Gastrocnemius medialis (tissue), 4 donors: ENCODE results near the gene FGF14. TPM values are rescaled to one million over a fixed set of nuclear protein-coding genes. Genes with fewer than 3 reads are reported as not detected.
"Not testable (repeated sequence)": the region's sequence is repeated elsewhere in the genome, so short reads cannot be mapped to it uniquely, and the experiment has no call there.

Experiments used
- ATAC-seq, 2 donors: fragments of 150-250 bp; one replicate each; pipeline ENCODE4 v1.9.1; 2016
- DNase-seq, 2 donors: peaks; one replicate each; pipeline ENCODE4 v3.0.0-alpha.2; 2019
- H3K27ac ChIP-seq, 4 donors: fragments of 200-600 bp; sonication (generic); 1 replicate in 1 of 4; 2 replicates in 3 of 4; pipeline ENCODE4 v1.5.1; 2016 to 2018; ENCODE audit warnings: mild to moderate bottlenecking in 2 of 4, moderate library complexity in 1 of 4
- H3K27me3 ChIP-seq, 3 donors: fragments of 200-600 bp; sonication (generic) in 2 of 3; 1 replicate in 1 of 3; 2 replicates in 2 of 3; pipeline versions ENCODE4 v1.5.1 to v1.6.0; 2016 to 2019; ENCODE audit warnings: mild to moderate bottlenecking in 1 of 3, moderate library complexity in 1 of 3
- H3K36me3 ChIP-seq, 2 donors: fragments of 200-600 bp; sonication (generic) in 1 of 2; one replicate each; pipeline ENCODE4 v1.5.1; 2017 to 2018
- H3K4me1 ChIP-seq, 2 donors: fragments of 200-600 bp; sonication (generic) in 1 of 2; one replicate each; pipeline ENCODE4 v1.5.1; 2016 to 2017; ENCODE audit warnings: mild to moderate bottlenecking in 2 of 2
- H3K4me3 ChIP-seq, 4 donors: fragments of 200-600 bp; sonication (generic) in 3 of 4; 1 replicate in 1 of 4; 2 replicates in 3 of 4; pipeline ENCODE4 v1.5.1; 2016 to 2019; ENCODE audit warnings: mild to moderate bottlenecking in 2 of 4
- H3K9me3 ChIP-seq, 3 donors: fragments of 200-600 bp; sonication (generic) in 2 of 3; 1 replicate in 1 of 3; 2 replicates in 2 of 3; pipeline ENCODE4 v1.5.1; 2016 to 2019
- CTCF ChIP-seq, 5 experiments: fragments of 450-650 bp in 3 of 5; fragments of 200-600 bp in 2 of 5; sonication (generic) in 2 of 5; IDR thresholded peaks in 4 of 5; conservative IDR thresholded peaks in 1 of 5; 1 replicate in 4 of 5; 2 replicates in 1 of 5; pipeline ENCODE4 v1.5.1; 2016 to 2019; ENCODE audit warnings: antibody characterized with exemption in 5 of 5, mild to moderate bottlenecking in 3 of 5, moderate library complexity in 3 of 5
- POLR2A ChIP-seq, 2 donors: fragments of 450-650 bp; IDR thresholded peaks; one replicate each; pipeline ENCODE4 v1.6.1; 2017; ENCODE audit warnings: antibody characterized with exemption in 2 of 2, mild to moderate bottlenecking in 2 of 2, moderate library complexity in 2 of 2
- in situ Hi-C, 4 donors: fragments of 200-750 bp; cut with MboI; loops; one replicate each; pipeline versions ENCODE4 v1.15.0 to v1.8.0; 2017; ENCODE audit warnings: low sequenced_read_pairs in 4 of 4
- intact Hi-C: fragments of 100-400 bp; cut with DNase I; formaldehyde crosslinking; loops from one replicate; pipeline ENCODE4 v1.15.1; 2023; ENCODE audit warnings: low total_unique reads
- total RNA-seq, 4 donors: library from RNA; depleted of rRNA; stranded (reverse); fragments of >200 nt; gene quantifications; one replicate each; pipeline versions ENCODE4 v1.1.0 to v1.2.3, GENCODE V29; 2016

The FGF14 gene
- total RNA-seq, 4 donors from 2014 or later, result 0.02 TPM; not detected in 3

- TF ChIP-seq CTCF (IDR thresholded peaks at IDR 0.05 in 4 of 5, conservative IDR thresholded peaks at IDR 0.05 in 1 of 5) (no peak), POLR2A (IDR thresholded peaks at IDR 0.05) (no peak)
- H3K36me3 ChIP-seq, result no peaks in the 10 kb centered on the region
- H3K4me3 ChIP-seq, result no peak overlapping the region
- ATAC-seq (no peak), DNase-seq (no peak)
- no peaks in the 10 kb centered on the region for H3K9me3 ChIP-seq
- in situ Hi-C loops (no loop called here), intact Hi-C loops (no loop called here)
- H3K27ac ChIP-seq, result no peak overlapping the region
- no peaks in the 10 kb centered on the region for H3K4me1 ChIP-seq
- H3K27me3 ChIP-seq, result no peaks in the 10 kb centered on the region
Measured at GRCh38 chr13:101846249-101846648, 555.6 kb downstream of the FGF14 start.

- H3K36me3 ChIP-seq, result no peaks in the 10 kb centered on the region
- no peak for ATAC-seq
- in situ Hi-C loops, result no loop called here
Measured at GRCh38 chr13:101845245-101846020, 556.4 kb downstream of the FGF14 start.

GRCh38 chr13:101841698-101842097, 560.1 kb downstream of the FGF14 start:
- in situ Hi-C loops (no loop called here), intact Hi-C loops (no loop called here)
- H3K27ac ChIP-seq, result no peak overlapping the region
- no peaks in the 10 kb centered on the region for H3K27me3 ChIP-seq
- no peaks in the 10 kb centered on the region for H3K4me1 ChIP-seq
- no peak overlapping the region for H3K4me3 ChIP-seq
- no peak for DNase-seq
- no peaks in the 10 kb centered on the region for H3K36me3 ChIP-seq
- TF ChIP-seq POLR2A (IDR thresholded peaks at IDR 0.05), result no peak
- TF ChIP-seq CTCF (IDR thresholded peaks at IDR 0.05 in 4 of 5, conservative IDR thresholded peaks at IDR 0.05 in 1 of 5), result no peak
- no peaks in the 10 kb centered on the region for H3K9me3 ChIP-seq
- no peak for ATAC-seq

More at GRCh38 chr13:101845245-101846020, 556.4 kb downstream of the FGF14 start:
- no peak for DNase-seq
- Histone ChIP-seq H3K4me1 (no peaks in the 10 kb centered on the region), H3K27ac (no peak overlapping the region), H3K9me3 (no peaks in the 10 kb centered on the region), H3K4me3 (no peak overlapping the region), H3K27me3 (no peaks in the 10 kb centered on the region)
- TF ChIP-seq POLR2A (IDR thresholded peaks at IDR 0.05) (no peak), CTCF (IDR thresholded peaks at IDR 0.05 in 4 of 5, conservative IDR thresholded peaks at IDR 0.05 in 1 of 5) (no peak)
- intact Hi-C loops, result no loop called here

GRCh38 chr13:101838323-101838722, 563.5 kb downstream of the FGF14 start:
- in situ Hi-C loops, result no loop called here
- no peak for TF ChIP-seq POLR2A (IDR thresholded peaks at IDR 0.05)
- no peak for TF ChIP-seq CTCF (IDR thresholded peaks at IDR 0.05 in 4 of 5, conservative IDR thresholded peaks at IDR 0.05 in 1 of 5)
- ATAC-seq, result no peak

GRCh38 chr13:101837778-101838177, 564.1 kb downstream of the FGF14 start:
- H3K4me3 ChIP-seq, ATAC-seq, in situ Hi-C loops, H3K36me3 ChIP-seq, intact Hi-C loops, H3K9me3 ChIP-seq, H3K4me1 ChIP-seq, DNase-seq, H3K27ac ChIP-seq, H3K27me3 ChIP-seq: not testable (repeated sequence)

More at GRCh38 chr13:101838323-101838722, 563.5 kb downstream of the FGF14 start:
- DNase-seq, result no peak
- no peak overlapping the region for H3K4me3 ChIP-seq
- H3K4me1 ChIP-seq, result no peaks in the 10 kb centered on the region
- no peaks in the 10 kb centered on the region for H3K27me3 ChIP-seq
- H3K27ac ChIP-seq, result no peak overlapping the region
- H3K9me3 ChIP-seq, result no peaks in the 10 kb centered on the region
- no peaks in the 10 kb centered on the region for H3K36me3 ChIP-seq
- intact Hi-C loops, result no loop called here
